ENCODE data around the gene KCNIP4.

KCNIP4 gene

GRCh38 chr4:21688596-21689265 lies 259.8 kb downstream of the KCNIP4 start:
- no peak for DNase-seq (ENCODE audit: low read depth)

- no peak for DNase-seq (ENCODE audit: low read depth)
These were observed 262.7 kb downstream of the KCNIP4 start for GRCh38 chr4:21685911-21686310.

- no peak for DNase-seq (ENCODE audit: low read depth)
These were observed 268.2 kb downstream of the KCNIP4 start for GRCh38 chr4:21680326-21680898.

GRCh38 chr4:21678711-21679110 lies 269.9 kb downstream of the KCNIP4 start:
- no peak for DNase-seq (ENCODE audit: low read depth)

GRCh38 chr4:21677173-21677572 lies 271.4 kb downstream of the KCNIP4 start:
- DNase-seq (ENCODE audit: low read depth): no peak

- DNase-seq (ENCODE audit: low read depth): no peak
These were observed 284.2 kb downstream of the KCNIP4 start for GRCh38 chr4:21664355-21664754.

- no peak for DNase-seq (ENCODE audit: low read depth)
These were observed 291.7 kb downstream of the KCNIP4 start for GRCh38 chr4:21656832-21657231.

GRCh38 chr4:21655031-21655430 lies 293.5 kb downstream of the KCNIP4 start:
- DNase-seq (ENCODE audit: low read depth): no peak

- no peak for DNase-seq (ENCODE audit: low read depth)
These were observed 295.9 kb downstream of the KCNIP4 start for GRCh38 chr4:21652508-21653231.

- DNase-seq (ENCODE audit: low read depth): no peak
These were observed 299.0 kb downstream of the KCNIP4 start for GRCh38 chr4:21649391-21650090.

GRCh38 chr4:21645776-21646175 lies 302.8 kb downstream of the KCNIP4 start:
- no peak for DNase-seq (ENCODE audit: low read depth)

GRCh38 chr4:21641696-21642095 lies 306.9 kb downstream of the KCNIP4 start:
- no peak for DNase-seq (ENCODE audit: low read depth)

GRCh38 chr4:21638171-21638725 lies 310.3 kb downstream of the KCNIP4 start:
- no peak for DNase-seq (ENCODE audit: low read depth)

- no peak for DNase-seq (ENCODE audit: low read depth)
These were observed 319.5 kb downstream of the KCNIP4 start for GRCh38 chr4:21628916-21629610.

GRCh38 chr4:21628116-21628670 lies 320.4 kb downstream of the KCNIP4 start:
- DNase-seq (ENCODE audit: low read depth): no peak

- no peak for DNase-seq (ENCODE audit: low read depth)
These were observed 323.1 kb downstream of the KCNIP4 start for GRCh38 chr4:21625447-21625846.

- no peak for DNase-seq (ENCODE audit: low read depth)
These were observed 343.6 kb downstream of the KCNIP4 start for GRCh38 chr4:21605006-21605405.

- DNase-seq (ENCODE audit: low read depth): no peak
These were observed 352.1 kb downstream of the KCNIP4 start for GRCh38 chr4:21596521-21596920.

- no peak for DNase-seq (ENCODE audit: low read depth)
These were observed 354.9 kb downstream of the KCNIP4 start for GRCh38 chr4:21593671-21594001.

- no peak for DNase-seq (ENCODE audit: low read depth)
These were observed 355.5 kb downstream of the KCNIP4 start for GRCh38 chr4:21592970-21593670.

GRCh38 chr4:21577056-21577455 lies 371.5 kb downstream of the KCNIP4 start:
- DNase-seq (ENCODE audit: low read depth): no peak
